B cell (primary cell): ENCODE results near the gene ACACB. TPM values are rescaled to one million over a fixed set of nuclear protein-coding genes. Genes with fewer than 3 reads are reported as not detected.

Experiments used
- ATAC-seq: fragments of 200-7000 bp; cut with Tn5 transposase; one replicate; pipeline ENCODE4 v1.10.0; 2021; ENCODE audit warnings: low read depth, mild to moderate bottlenecking, moderate number of reproducible peaks, moderate library complexity
- CTCF ChIA-PET: fragments of 350-600 bp; sonication (Branson Sonifier 250); formaldehyde crosslinking; loops from one replicate; lab custom pipeline; 2021; ENCODE audit warnings: antibody characterized with exemption, inconsistent platforms; lab: Charles Lee
- POLR2A ChIA-PET: fragments of 350-600 bp; sonication (Branson Sonifier 250); formaldehyde crosslinking; loops from one replicate; lab custom pipeline; 2021; ENCODE audit warnings: antibody characterized with exemption; lab: Charles Lee
- DNase-seq: peaks from one replicate; pipeline ENCODE4 v3.0.0; 2013
- H2AFZ ChIP-seq: 2 replicates; pipeline ENCODE4 v1.6.1; 2012; ENCODE audit warnings: mild to moderate bottlenecking, low read depth, low read length; ENCODE audit not compliant: insufficient read depth, poor library complexity, severe bottlenecking
- H3K27ac ChIP-seq, 2 donors: 1 replicate in 1 of 2; 2 replicates in 1 of 2; pipeline ENCODE4 v1.5.1; 2012 to 2013; ENCODE audit warnings: low read length in 2 of 2, mild to moderate bottlenecking in 2 of 2, moderate library complexity in 1 of 2
- H3K27me3 ChIP-seq, 4 experiments: fragments of 200-600 bp in 1 of 4; sonication (generic) in 1 of 4; replicated peaks in 1 of 4; 1 replicate in 2 of 4; 2 replicates in 2 of 4; pipeline versions ENCODE4 v1.6.1 to v1.7.0; 2013 to 2016; ENCODE audit warnings: low read length in 3 of 4, mild to moderate bottlenecking in 2 of 4, mixed read lengths in 1 of 4, moderate library complexity in 1 of 4; ENCODE audit not compliant: insufficient read depth in 4 of 4, control insufficient read depth in 3 of 4; ENCODE audit errors: control extremely low read depth in 1 of 4
- H3K36me3 ChIP-seq, 2 experiments: replicated peaks in 1 of 2; 1 replicate in 1 of 2; 2 replicates in 1 of 2; pipeline versions ENCODE4 v1.6.1 to v1.7.1; 2013; ENCODE audit warnings: low read length in 1 of 2; ENCODE audit not compliant: insufficient read depth in 2 of 2, control insufficient read depth in 1 of 2; ENCODE audit errors: control extremely low read depth in 1 of 2, extremely low read depth in 1 of 2
- H3K4me1 ChIP-seq, 2 donors: fragments of 200-600 bp in 1 of 2; sonication (generic) in 1 of 2; 1 replicate in 1 of 2; 2 replicates in 1 of 2; pipeline versions ENCODE4 v1.5.1 to v1.6.1; 2013 to 2017; ENCODE audit warnings: low read length in 2 of 2; ENCODE audit not compliant: control insufficient read depth in 2 of 2, insufficient read depth in 2 of 2
- H3K4me2 ChIP-seq: replicated peaks from 2 replicates; pipeline ENCODE3; 2012; ENCODE audit warnings: mild to moderate bottlenecking, low read depth, low read length; ENCODE audit not compliant: poor library complexity, severe bottlenecking
- H3K4me3 ChIP-seq, 5 experiments: fragments of 200-600 bp in 1 of 5; sonication (generic) in 1 of 5; 1 replicate in 3 of 5; 2 replicates in 2 of 5; pipeline versions ENCODE4 v1.5.1 to v1.7.0; 2011 to 2016; ENCODE audit warnings: low read length in 4 of 5, mild to moderate bottlenecking in 4 of 5, low read depth in 2 of 5, control low read depth in 1 of 5, moderate library complexity in 1 of 5; ENCODE audit not compliant: insufficient read depth in 1 of 5; ENCODE audit errors: control extremely low read depth in 1 of 5, extremely low read depth in 1 of 5
- H3K79me2 ChIP-seq: fragments of 200-600 bp; sonication (generic); one replicate; pipeline ENCODE4 v1.6.0; 2016; ENCODE audit warnings: low read length; ENCODE audit not compliant: control insufficient read depth, insufficient read depth
- H3K9ac ChIP-seq: fragments of 200-600 bp; sonication (generic); 2 replicates; pipeline ENCODE4 v1.6.1; 2017; ENCODE audit warnings: mild to moderate bottlenecking, low read length, moderate library complexity
- H3K9me3 ChIP-seq, 3 donors: one replicate each; pipeline versions ENCODE4 v1.6.1 to v1.7.1; 2013; ENCODE audit warnings: low read length in 2 of 3; ENCODE audit not compliant: control insufficient read depth in 2 of 3, insufficient read depth in 1 of 3; ENCODE audit errors: control extremely low read depth in 1 of 3
- H4K20me1 ChIP-seq: 2 replicates; pipeline ENCODE4 v1.6.0; 2012; ENCODE audit warnings: mild to moderate bottlenecking, low read length; ENCODE audit not compliant: insufficient read depth, control insufficient read depth, poor library complexity, severe bottlenecking
- H3K27ac Mint-ChIP-seq: one replicate; pipeline ENCODE4 v1.8.0; 2021; ENCODE audit warnings: mixed read lengths
- H3K27me3 Mint-ChIP-seq: one replicate; pipeline ENCODE4 v1.8.0; 2021; ENCODE audit warnings: mixed read lengths
- H3K4me1 Mint-ChIP-seq: one replicate; pipeline ENCODE4 v1.8.0; 2021; ENCODE audit warnings: mixed read lengths
- H3K4me3 Mint-ChIP-seq: one replicate; pipeline ENCODE4 v1.8.0; 2021; ENCODE audit warnings: mixed read lengths
- H3K9me3 Mint-ChIP-seq: one replicate; pipeline ENCODE4 v1.8.0; 2022; ENCODE audit warnings: mixed read lengths; ENCODE audit not compliant: insufficient read depth
- CTCF ChIP-seq: fragments of 200-600 bp; IDR thresholded peaks from one replicate; pipeline ENCODE4 v1.8.0; 2022; ENCODE audit warnings: antibody characterized with exemption, mild to moderate bottlenecking
- EZH2 ChIP-seq: IDR thresholded peaks from 2 replicates; pipeline ENCODE4 v1.6.1; 2012; ENCODE audit warnings: borderline replicate concordance, low read depth, mild to moderate bottlenecking, moderate library complexity, low read length; ENCODE audit not compliant: insufficient read depth, poor library complexity, severe bottlenecking
- WGBS: methylation state at CpG from one replicate; pipeline ENCODE4 v1.1.5; 2013; ENCODE audit warnings: missing lambda C conversion rate; ENCODE audit not compliant: insufficient coverage; 5-methylcytosine and 5-hydroxymethylcytosine counted together
- intact Hi-C: fragments of 100-400 bp; cut with micrococcal nuclease; formaldehyde crosslinking; loops from one replicate; pipeline ENCODE4 v1.10.0; 2022
- polyA plus RNA-seq: library from polyadenylated mRNA; depleted of rRNA; stranded (reverse); fragments of >200 nt; gene quantifications from 2 replicates; pipeline ENCODE4 v1.2.3, GENCODE V29; 2012
- total RNA-seq, 2 donors: library from RNA; stranded (reverse); fragments of 120-200 nt in 1 of 2; gene quantifications; 1 replicate in 1 of 2; 2 replicates in 1 of 2; pipeline versions ENCODE4 v1.2.3 to v1.2.4, GENCODE V29; 2013 to 2022

ACACB gene
- total and polyA plus RNA-seq, 2 donors (not counting 1 experiment from before 2014, with no cell fraction given): 7.4 to 27.5 TPM

DNA sequence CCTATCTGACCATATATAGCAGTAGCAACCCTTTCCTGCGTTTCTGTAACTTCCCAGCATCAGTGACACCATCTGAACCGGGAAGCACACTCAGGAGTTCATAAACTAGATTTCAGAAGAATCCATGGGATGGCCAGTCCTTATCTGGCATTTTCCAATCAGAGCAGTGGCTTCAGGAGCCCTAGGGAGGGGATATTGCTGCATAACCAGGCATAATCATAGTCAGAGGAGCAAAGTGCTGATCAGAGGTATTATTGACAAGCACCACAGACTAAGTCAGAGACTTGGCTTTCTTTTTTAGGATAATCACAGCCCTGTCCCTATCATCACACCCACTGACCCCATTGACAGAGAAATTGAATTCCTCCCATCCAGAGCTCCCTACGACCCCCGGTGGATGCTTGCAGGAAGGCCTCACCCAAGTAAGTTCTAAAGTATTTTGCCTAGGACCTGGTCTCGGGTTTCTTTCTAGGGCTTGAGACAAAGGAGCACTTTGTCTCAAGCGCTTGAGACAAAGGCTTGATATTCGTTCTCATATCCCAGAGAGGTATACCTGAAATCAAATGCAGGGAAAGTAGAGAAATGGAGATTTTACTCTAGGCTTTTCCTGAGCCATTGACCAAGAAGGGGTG is 137.6 kb downstream of the ACACB start:
- intact Hi-C loops: no loop called here
- Histone ChIP-seq H3K4me2 (no peak overlapping the region), H3K27ac (no peak overlapping the region), H3K4me3 (no peak overlapping the region), H3K9me3 (peaks cover 0 to 14% (median 13%) of the 10 kb centered on the region in 3 donors), H3K36me3 (no peaks in the 10 kb centered on the region), H3K79me2 (no peaks in the 10 kb centered on the region), H3K27me3 (no peaks in the 10 kb centered on the region), H3K4me1 (no peaks in the 10 kb centered on the region), H3K9ac (no peak overlapping the region), H4K20me1 (no peaks in the 10 kb centered on the region), H2AFZ (no peak overlapping the region)
- no peak for TF ChIP-seq EZH2
- no peak for TF ChIP-seq CTCF
- no peak overlapping the region for H3K4me3 Mint-ChIP-seq
- no peak overlapping the region for H3K27ac Mint-ChIP-seq
- peaks cover 4% of the 10 kb centered on the region for H3K9me3 Mint-ChIP-seq
- H3K4me1 Mint-ChIP-seq: no peaks in the 10 kb centered on the region
- H3K27me3 Mint-ChIP-seq: no peaks in the 10 kb centered on the region
- DNase-seq (no peak), ATAC-seq (no peak)
- 95% methylated on average over 6 of the region's 7 CpGs for WGBS
- CTCF ChIA-PET: interaction anchor here (0.6 kb wide), 1 partner anchor 142 kb away, joined by 3 read pairs; no protein-coding TSS in a partner anchor
- POLR2A ChIA-PET: no interaction called here

DNA sequence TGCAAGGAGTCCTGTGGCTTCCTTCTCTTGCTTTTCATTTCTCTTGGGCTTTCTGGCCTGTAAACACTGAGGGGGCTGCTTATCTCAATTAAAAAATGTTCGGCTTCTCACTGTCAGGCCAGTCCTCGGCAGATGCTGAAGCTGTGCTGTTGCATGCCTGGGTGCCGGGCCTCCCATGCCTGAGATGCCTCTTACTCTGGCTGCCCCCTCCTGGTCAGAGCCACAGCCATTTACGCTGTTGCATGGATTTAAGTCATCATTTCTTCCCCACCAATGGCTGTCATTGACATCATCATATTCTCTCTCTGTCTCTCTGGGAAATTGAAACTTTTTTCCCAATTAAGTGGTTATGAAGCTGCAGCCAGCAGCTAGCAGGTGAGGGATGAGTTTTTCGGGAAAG is 139.0 kb downstream of the ACACB start:
- no peaks in the 10 kb centered on the region for H3K4me1 Mint-ChIP-seq
- H3K4me2 ChIP-seq: no peak overlapping the region
- H4K20me1 ChIP-seq: no peaks in the 10 kb centered on the region
- H3K27me3 Mint-ChIP-seq: no peaks in the 10 kb centered on the region
- H2AFZ ChIP-seq: no peak overlapping the region
- peaks cover 0 to 14% (median 13%) of the 10 kb centered on the region in 3 donors for H3K9me3 ChIP-seq
- CTCF ChIA-PET: no interaction called here
- POLR2A ChIA-PET: no interaction called here
- no peaks in the 10 kb centered on the region for H3K36me3 ChIP-seq
- no peaks in the 10 kb centered on the region for H3K27me3 ChIP-seq
- no peaks in the 10 kb centered on the region for H3K4me1 ChIP-seq
- no peak overlapping the region for H3K4me3 Mint-ChIP-seq
- no peak overlapping the region for H3K9ac ChIP-seq
- H3K27ac Mint-ChIP-seq: no peak overlapping the region
- no peaks in the 10 kb centered on the region for H3K79me2 ChIP-seq
- H3K9me3 Mint-ChIP-seq: peaks cover 4% of the 10 kb centered on the region
- H3K4me3 ChIP-seq: no peak overlapping the region
- DNase-seq (no peak), ATAC-seq (no peak)
- no peak overlapping the region for H3K27ac ChIP-seq
- intact Hi-C loops: no loop called here
- WGBS: 98% methylated on average over 4 of the region's 5 CpGs
- TF ChIP-seq CTCF (no peak), EZH2 (no peak)
